GM12874 (cell line): ENCODE data around the gene FKBP9.

Experiments used
- CTCF ChIP-seq: IDR thresholded peaks from 2 replicates; pipeline ENCODE4 v1.5.1; 2011; ENCODE audit warnings: low read depth, mild to moderate bottlenecking, control low read depth, low read length, moderate library complexity; ENCODE audit not compliant: insufficient read depth

Gene FKBP9

GRCh38 chr7:32929430-32930143, 27.7 kb upstream of the FKBP9 start:
- no peak for TF ChIP-seq CTCF

- no peak for TF ChIP-seq CTCF
Observed at GRCh38 chr7:32930378-32930777, 26.9 kb upstream of the FKBP9 start.

- no peak for TF ChIP-seq CTCF
Observed at GRCh38 chr7:32935558-32935957, 21.7 kb upstream of the FKBP9 start.

- no peak for TF ChIP-seq CTCF
Observed at GRCh38 chr7:32936689-32937088, 20.6 kb upstream of the FKBP9 start.

GRCh38 chr7:32937344-32938174, 19.7 kb upstream of the FKBP9 start:
- no peak for TF ChIP-seq CTCF

GRCh38 chr7:32941181-32941580, 16.1 kb upstream of the FKBP9 start:
- TF ChIP-seq CTCF = no peak

- no peak for TF ChIP-seq CTCF
Observed at GRCh38 chr7:32941681-32942414, 15.4 kb upstream of the FKBP9 start.
